GM18907 (cell line): ENCODE measurements around the gene ISY1.
"Not testable (repeated sequence)": the region's sequence is repeated elsewhere in the genome, so short reads cannot be mapped to it uniquely, and the experiment has no call there.

Source experiments
- ATAC-seq: cut with Tn5 transposase; IDR thresholded peaks from one replicate; pipeline ENCODE4 v1.9.1; 2021; ENCODE audit warnings: mild to moderate bottlenecking, moderate library complexity; ENCODE audit not compliant: unreplicated experiment

Gene ISY1

GRCh38 chr3:129173206-129173605 lies 12.3 kb upstream of the ISY1 start:
- ATAC-seq: no peak

GRCh38 chr3:129166579-129167332 lies 5.9 kb upstream of the ISY1 start:
- no peak for ATAC-seq

- not testable (repeated sequence) for ATAC-seq
These were observed 4.7 kb upstream of the ISY1 start for GRCh38 chr3:129165594-129165993.

- ATAC-seq: no peak
These were observed 3.6 kb upstream of the ISY1 start for GRCh38 chr3:129164500-129164899.

GRCh38 chr3:129162729-129163579 lies 2.1 kb upstream of the ISY1 start:
- no peak for ATAC-seq

GRCh38 chr3:129161860-129162271 lies 1.0 kb upstream of the ISY1 start:
- ATAC-seq: no peak

GRCh38 chr3:129144786-129145185 lies 16.1 kb downstream of the ISY1 start:
- no peak for ATAC-seq

- not testable (repeated sequence) for ATAC-seq
These were observed 19.9 kb downstream of the ISY1 start for GRCh38 chr3:129141011-129141410.

- ATAC-seq: no peak
These were observed 21.0 kb downstream of the ISY1 start for GRCh38 chr3:129139911-129140310.

GRCh38 chr3:129136275-129136674 lies 24.6 kb downstream of the ISY1 start:
- not testable (repeated sequence) for ATAC-seq

GRCh38 chr3:129132097-129132866 lies 28.6 kb downstream of the ISY1 start:
- no peak for ATAC-seq

- no peak for ATAC-seq
These were observed 29.3 kb downstream of the ISY1 start for GRCh38 chr3:129131465-129132088.

GRCh38 chr3:129130291-129130813 lies 30.5 kb downstream of the ISY1 start:
- no peak for ATAC-seq

GRCh38 chr3:129128357-129129155 lies 32.3 kb downstream of the ISY1 start:
- no peak for ATAC-seq

GRCh38 chr3:129126726-129127280 lies 34.1 kb downstream of the ISY1 start:
- no peak for ATAC-seq

GRCh38 chr3:129123314-129124060 lies 37.4 kb downstream of the ISY1 start:
- ATAC-seq: no peak

GRCh38 chr3:129122412-129123011 lies 38.4 kb downstream of the ISY1 start:
- ATAC-seq: no peak

- peak; percentile 42 for ATAC-seq
These were observed 39.0 kb downstream of the ISY1 start, which contains the start of gene RAB43 for GRCh38 chr3:129121792-129122411. TSS of gene RAB43 (minus strand) at chr3:129121804. CDS start at chr3:129121489, 315 bp downstream.
